ENCODE data around the gene ULK4. TPM values are rescaled to one million over a fixed set of nuclear protein-coding genes. Genes with fewer than 3 reads are reported as not detected.

The ULK4 gene
- total RNA-seq, 1 experiment from 2014 or later, result 6.3 TPM

DNA sequence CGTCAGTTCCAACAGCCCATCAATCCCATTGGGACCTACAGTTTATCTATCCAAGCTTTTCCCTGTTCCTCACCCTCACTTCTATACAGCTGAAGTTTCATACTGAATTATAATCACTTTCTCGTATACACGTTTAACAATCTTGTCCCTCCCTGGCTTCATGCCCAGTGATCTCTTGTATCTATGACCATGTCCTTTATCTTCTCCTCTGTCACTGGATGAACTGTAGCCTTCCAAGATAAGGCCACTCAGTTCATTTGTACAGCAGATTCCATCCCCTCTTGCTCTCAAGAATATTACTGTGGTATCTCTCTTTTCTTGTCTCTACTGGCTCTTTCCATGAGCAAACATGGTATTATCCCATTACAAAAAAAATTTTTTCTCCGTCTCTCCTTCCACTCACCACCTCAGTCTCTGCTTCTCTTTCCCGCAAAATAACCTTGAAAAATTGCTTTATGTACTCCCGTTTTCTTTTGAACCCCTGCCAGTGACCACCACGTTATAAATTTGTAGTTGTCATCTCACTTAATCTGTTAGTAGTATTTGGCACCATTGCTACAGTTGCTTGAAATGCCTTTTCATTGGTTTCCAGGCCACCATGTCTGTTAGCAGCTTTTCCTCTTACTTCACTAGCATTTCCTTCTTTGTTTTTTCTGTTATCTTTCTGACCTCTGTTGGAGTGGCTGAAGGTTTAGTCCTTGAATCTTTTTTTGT is 753.2 kb downstream of the ULK4 start:
- peaks cover 70% of the 10 kb centered on the region for H4K20me1 ChIP-seq (ENCODE audit: insufficient read depth)
- ATAC-seq, result no peak

More for the DNA sequence above, 753.2 kb downstream of the ULK4 start:
- BruUV-seq (replicated peaks), result no TSS peak
- H3K27me3 ChIP-seq (ENCODE audit: insufficient read depth, low read length), result no peaks in the 10 kb centered on the region
- no peak overlapping the region for H3K9ac ChIP-seq (ENCODE audit: low read length)
- TF ChIP-seq CBX3 (IDR thresholded peaks at IDR 0.05; ENCODE audit: low read depth), result no peak
- TF ChIP-seq, protein P1, sequence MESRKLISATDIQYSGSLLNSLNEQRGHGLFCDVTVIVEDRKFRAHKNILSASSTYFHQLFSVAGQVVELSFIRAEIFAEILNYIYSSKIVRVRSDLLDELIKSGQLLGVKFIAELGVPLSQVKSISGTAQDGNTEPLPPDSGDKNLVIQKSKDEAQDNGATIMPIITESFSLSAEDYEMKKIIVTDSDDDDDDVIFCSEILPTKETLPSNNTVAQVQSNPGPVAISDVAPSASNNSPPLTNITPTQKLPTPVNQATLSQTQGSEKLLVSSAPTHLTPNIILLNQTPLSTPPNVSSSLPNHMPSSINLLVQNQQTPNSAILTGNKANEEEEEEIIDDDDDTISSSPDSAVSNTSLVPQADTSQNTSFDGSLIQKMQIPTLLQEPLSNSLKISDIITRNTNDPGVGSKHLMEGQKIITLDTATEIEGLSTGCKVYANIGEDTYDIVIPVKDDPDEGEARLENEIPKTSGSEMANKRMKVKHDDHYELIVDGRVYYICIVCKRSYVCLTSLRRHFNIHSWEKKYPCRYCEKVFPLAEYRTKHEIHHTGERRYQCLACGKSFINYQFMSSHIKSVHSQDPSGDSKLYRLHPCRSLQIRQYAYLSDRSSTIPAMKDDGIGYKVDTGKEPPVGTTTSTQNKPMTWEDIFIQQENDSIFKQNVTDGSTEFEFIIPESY (IDR thresholded peaks at IDR 0.05; ENCODE audit: extremely low read depth, insufficient replicate concordance, low read length), result no peak
- TF ChIP-seq SP1 (IDR thresholded peaks at IDR 0.05; ENCODE audit: low read depth), result no peak
- TF ChIP-seq YY1 (IDR thresholded peaks at IDR 0.05; ENCODE audit: extremely low read depth, insufficient replicate concordance, low read depth, low read length), result no peak
- no peak for TF ChIP-seq EZH2 (IDR thresholded peaks at IDR 0.05)
- no peak for TF ChIP-seq TCF7L2 (IDR thresholded peaks at IDR 0.05; ENCODE audit: borderline replicate concordance, extremely low read depth, insufficient read depth, insufficient read length)
- no peak for TF ChIP-seq CEBPB (IDR thresholded peaks at IDR 0.05; ENCODE audit: low read depth)
- no peak for TF ChIP-seq SRF (IDR thresholded peaks at IDR 0.05; ENCODE audit: low read depth)
- TF ChIP-seq ELF1 (IDR thresholded peaks at IDR 0.05; ENCODE audit: borderline replicate concordance, low read depth), result no peak
- no peak for TF ChIP-seq EGR1 (IDR thresholded peaks at IDR 0.05; ENCODE audit: low read depth)
- TF ChIP-seq, protein P2, sequence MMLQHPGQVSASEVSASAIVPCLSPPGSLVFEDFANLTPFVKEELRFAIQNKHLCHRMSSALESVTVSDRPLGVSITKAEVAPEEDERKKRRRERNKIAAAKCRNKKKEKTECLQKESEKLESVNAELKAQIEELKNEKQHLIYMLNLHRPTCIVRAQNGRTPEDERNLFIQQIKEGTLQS (IDR thresholded peaks at IDR 0.05), result no peak
- TF ChIP-seq, protein P3, sequence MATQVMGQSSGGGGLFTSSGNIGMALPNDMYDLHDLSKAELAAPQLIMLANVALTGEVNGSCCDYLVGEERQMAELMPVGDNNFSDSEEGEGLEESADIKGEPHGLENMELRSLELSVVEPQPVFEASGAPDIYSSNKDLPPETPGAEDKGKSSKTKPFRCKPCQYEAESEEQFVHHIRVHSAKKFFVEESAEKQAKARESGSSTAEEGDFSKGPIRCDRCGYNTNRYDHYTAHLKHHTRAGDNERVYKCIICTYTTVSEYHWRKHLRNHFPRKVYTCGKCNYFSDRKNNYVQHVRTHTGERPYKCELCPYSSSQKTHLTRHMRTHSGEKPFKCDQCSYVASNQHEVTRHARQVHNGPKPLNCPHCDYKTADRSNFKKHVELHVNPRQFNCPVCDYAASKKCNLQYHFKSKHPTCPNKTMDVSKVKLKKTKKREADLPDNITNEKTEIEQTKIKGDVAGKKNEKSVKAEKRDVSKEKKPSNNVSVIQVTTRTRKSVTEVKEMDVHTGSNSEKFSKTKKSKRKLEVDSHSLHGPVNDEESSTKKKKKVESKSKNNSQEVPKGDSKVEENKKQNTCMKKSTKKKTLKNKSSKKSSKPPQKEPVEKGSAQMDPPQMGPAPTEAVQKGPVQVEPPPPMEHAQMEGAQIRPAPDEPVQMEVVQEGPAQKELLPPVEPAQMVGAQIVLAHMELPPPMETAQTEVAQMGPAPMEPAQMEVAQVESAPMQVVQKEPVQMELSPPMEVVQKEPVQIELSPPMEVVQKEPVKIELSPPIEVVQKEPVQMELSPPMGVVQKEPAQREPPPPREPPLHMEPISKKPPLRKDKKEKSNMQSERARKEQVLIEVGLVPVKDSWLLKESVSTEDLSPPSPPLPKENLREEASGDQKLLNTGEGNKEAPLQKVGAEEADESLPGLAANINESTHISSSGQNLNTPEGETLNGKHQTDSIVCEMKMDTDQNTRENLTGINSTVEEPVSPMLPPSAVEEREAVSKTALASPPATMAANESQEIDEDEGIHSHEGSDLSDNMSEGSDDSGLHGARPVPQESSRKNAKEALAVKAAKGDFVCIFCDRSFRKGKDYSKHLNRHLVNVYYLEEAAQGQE (IDR thresholded peaks at IDR 0.05; ENCODE audit: low read depth), result no peak
- TF ChIP-seq SIN3A (IDR thresholded peaks at IDR 0.05; ENCODE audit: low read depth), result no peak
- no peak overlapping the region for H3K27ac ChIP-seq (ENCODE audit: low read depth, low read length)
- no peaks in the 10 kb centered on the region for H3K9me3 ChIP-seq (ENCODE audit: control insufficient read depth in 1 of 2, insufficient read depth in 1 of 2, low read depth in 1 of 2, low read length in 2 of 2)
- no peak overlapping the region for H3K4me2 ChIP-seq (ENCODE audit: low read length)
- no peaks in the 10 kb centered on the region for H3K9me2 ChIP-seq (ENCODE audit: insufficient read depth)
- H3K4me1 ChIP-seq (ENCODE audit: control insufficient read depth in 1 of 2, insufficient read depth in 2 of 2, low read length in 2 of 2), result no peaks in the 10 kb centered on the region
- no peak for DNase-seq (ENCODE audit: low read depth, low spot score)
- H3K4me3 ChIP-seq (replicated peaks in 1 of 2; ENCODE audit: low read depth in 1 of 2, low read length in 2 of 2), result no peak overlapping the region
- H2AFZ ChIP-seq (ENCODE audit: low read depth, low read length, poor library complexity, severe bottlenecking), result no peak overlapping the region
- intact Hi-C loops (cut with micrococcal nuclease), result loop anchor here (10.0 kb wide), 1 partner anchor 884 kb away; no protein-coding TSS in a partner anchor
- ChIA-PET POLR2A (interaction anchor here (1.0 to 1.2 kb wide), 2 partner anchors 9 kb away, joined by 4 to 5 read pairs; partner anchors contain the start of gene CTNNB1), RAD21 (ENCODE audit: low non-redundant PET in 1 of 2, low total read pairs in 2 of 2, uncharacterized antibody in 2 of 2, unreplicated experiment in 2 of 2) (no interaction called here), CTCF (interaction anchor here (1.2 kb wide), 1 partner anchor 10 kb away, joined by 5 read pairs; the partner anchor contains the start of gene CTNNB1)
- no peaks in the 10 kb centered on the region for H3K36me3 ChIP-seq (ENCODE audit: control insufficient read depth in 1 of 2, insufficient read depth in 2 of 2, low read length in 2 of 2)
- H3K79me2 ChIP-seq (ENCODE audit: insufficient read depth, low read length), result peaks cover 100% of the 10 kb centered on the region
